Lung (tissue), 12 donors: ENCODE results near the gene RHEB. TPM values are rescaled to one million over a fixed set of nuclear protein-coding genes. Genes with fewer than 3 reads are reported as not detected.

Source experiments
- ATAC-seq: fragments of 200-7000 bp; cut with Tn5 transposase; one replicate; pipeline ENCODE4 v1.9.1; 2020; ENCODE audit warnings: moderate number of reproducible peaks; ENCODE audit not compliant: insufficient read depth, low FRiP score
- DNase-seq, 3 donors: peaks; one replicate each; pipeline ENCODE4 v3.0.0-alpha.2; 2013 to 2017
- H3K27ac ChIP-seq, 2 donors: one replicate each; pipeline ENCODE4 v1.5.1; 2013; ENCODE audit warnings: mild to moderate bottlenecking in 2 of 2, moderate library complexity in 2 of 2, control low read depth in 1 of 2, inconsistent platforms in 1 of 2, low read depth in 1 of 2, low read length in 1 of 2
- H3K27me3 ChIP-seq, 3 donors: one replicate each; pipeline ENCODE4 v1.5.1; 2013; ENCODE audit warnings: low read length in 2 of 3; ENCODE audit not compliant: control insufficient read depth in 3 of 3, insufficient read depth in 3 of 3
- H3K36me3 ChIP-seq, 4 donors: one replicate each; pipeline ENCODE4 v1.5.1; 2013; ENCODE audit warnings: low read length in 4 of 4, mild to moderate bottlenecking in 1 of 4, moderate library complexity in 1 of 4; ENCODE audit not compliant: control insufficient read depth in 4 of 4, insufficient read depth in 4 of 4
- H3K4me1 ChIP-seq, 5 donors: one replicate each; pipeline ENCODE4 v1.5.1; 2013; ENCODE audit warnings: low read length in 5 of 5, mild to moderate bottlenecking in 2 of 5, moderate library complexity in 1 of 5; ENCODE audit not compliant: control insufficient read depth in 5 of 5, insufficient read depth in 5 of 5
- H3K4me3 ChIP-seq: one replicate; pipeline ENCODE4 v1.5.1; 2013; ENCODE audit warnings: mild to moderate bottlenecking, control low read depth, moderate library complexity
- H3K9ac ChIP-seq, 2 donors: one replicate each; pipeline ENCODE4 v1.5.1; 2013; ENCODE audit warnings: low read length in 2 of 2, control low read depth in 1 of 2; ENCODE audit not compliant: insufficient read depth in 1 of 2
- H3K9me3 ChIP-seq, 4 donors: one replicate each; pipeline ENCODE4 v1.5.1; 2013; ENCODE audit warnings: low read length in 3 of 4, mild to moderate bottlenecking in 1 of 4, moderate library complexity in 1 of 4; ENCODE audit not compliant: control insufficient read depth in 4 of 4, insufficient read depth in 3 of 4
- WGBS, 2 donors: extraction: QIAGEN DNeasy Blood & Tissue Kit; methylation state at CpG; one replicate each; pipeline ENCODE4 v1.1.7; 2013; 5-methylcytosine and 5-hydroxymethylcytosine counted together
- polyA plus RNA-seq, 2 donors: library from polyadenylated mRNA; stranded (reverse); fragments of 200-250 nt; gene quantifications; one replicate each; pipeline ENCODE4 v1.2.1, GENCODE V29; 2013
- total RNA-seq, 2 donors: library from RNA; depleted of rRNA in 1 of 2; stranded (reverse); fragments of >200 nt in 1 of 2; gene quantifications; one replicate each; pipeline ENCODE4 v1.2.1, GENCODE V29; 2014 to 2021
- TF ChIP-seq, protein P1 (sequence below): IDR thresholded peaks from 2 replicates; pipeline ENCODE4 v1.5.1; 2012; ENCODE audit warnings: mild to moderate bottlenecking; ENCODE audit errors: control extremely low read depth, extremely low read depth
- donor health status: control.
- donor health status: control.
- donor health status: Bipolar disorder and iron deficiency.
- donor health status: healthy.
- donor health status: DM: yes; HTN: yes; CAD: no.

The RHEB gene
- total and polyA plus RNA-seq, 4 donors, result 65.6 to 117 (median 83.8) TPM

DNA sequence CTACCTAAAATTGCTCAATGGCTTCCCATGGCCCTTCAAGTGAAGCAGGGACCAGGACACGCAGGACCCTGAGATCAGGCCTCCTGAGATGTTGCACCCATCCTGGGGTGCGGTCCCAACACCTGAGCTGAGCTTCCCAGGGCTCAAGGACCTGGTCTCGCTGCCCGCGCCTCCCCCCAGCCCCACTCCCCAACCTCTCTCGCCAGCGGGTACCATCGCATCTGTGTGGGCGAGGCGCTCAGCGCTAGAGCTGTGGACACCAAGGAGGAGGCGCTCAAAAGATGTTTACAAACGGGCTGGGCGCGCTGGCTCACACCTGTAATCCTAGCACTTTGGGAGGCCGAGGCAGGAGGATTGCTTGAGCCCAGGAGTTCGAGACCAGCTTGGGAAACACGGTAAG is 72.4 kb downstream of the RHEB start:
- no peak for ATAC-seq
- TF ChIP-seq, protein P1, sequence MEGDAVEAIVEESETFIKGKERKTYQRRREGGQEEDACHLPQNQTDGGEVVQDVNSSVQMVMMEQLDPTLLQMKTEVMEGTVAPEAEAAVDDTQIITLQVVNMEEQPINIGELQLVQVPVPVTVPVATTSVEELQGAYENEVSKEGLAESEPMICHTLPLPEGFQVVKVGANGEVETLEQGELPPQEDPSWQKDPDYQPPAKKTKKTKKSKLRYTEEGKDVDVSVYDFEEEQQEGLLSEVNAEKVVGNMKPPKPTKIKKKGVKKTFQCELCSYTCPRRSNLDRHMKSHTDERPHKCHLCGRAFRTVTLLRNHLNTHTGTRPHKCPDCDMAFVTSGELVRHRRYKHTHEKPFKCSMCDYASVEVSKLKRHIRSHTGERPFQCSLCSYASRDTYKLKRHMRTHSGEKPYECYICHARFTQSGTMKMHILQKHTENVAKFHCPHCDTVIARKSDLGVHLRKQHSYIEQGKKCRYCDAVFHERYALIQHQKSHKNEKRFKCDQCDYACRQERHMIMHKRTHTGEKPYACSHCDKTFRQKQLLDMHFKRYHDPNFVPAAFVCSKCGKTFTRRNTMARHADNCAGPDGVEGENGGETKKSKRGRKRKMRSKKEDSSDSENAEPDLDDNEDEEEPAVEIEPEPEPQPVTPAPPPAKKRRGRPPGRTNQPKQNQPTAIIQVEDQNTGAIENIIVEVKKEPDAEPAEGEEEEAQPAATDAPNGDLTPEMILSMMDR, result no peak
- WGBS, 2 donors, result 95 to 97% methylated on average over 18 of the region's 18 CpGs

DNA sequence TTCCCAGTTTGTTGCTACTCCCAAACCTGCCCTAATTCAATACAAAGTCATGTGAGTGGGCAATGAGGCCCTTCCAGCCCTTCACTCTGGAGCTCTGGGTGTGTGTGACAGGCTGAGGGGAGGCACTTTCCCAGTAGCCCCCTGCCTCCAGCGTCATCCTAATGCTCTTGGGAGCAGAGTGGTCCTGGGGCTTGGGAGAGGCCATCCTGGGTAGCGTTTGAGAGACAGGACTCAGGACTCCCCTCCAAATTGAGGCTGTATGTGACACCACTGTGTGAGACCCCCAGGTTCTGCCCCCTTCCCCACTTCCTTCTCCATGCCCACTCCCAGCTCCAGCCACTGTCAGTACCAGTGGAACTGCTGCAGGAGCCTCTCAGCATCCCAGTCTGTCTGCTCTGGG is 73.3 kb downstream of the RHEB start:
- no peak for DNase-seq

More for the DNA sequence above, 72.4 kb downstream of the RHEB start:
- Histone ChIP-seq H3K4me3 (no peak overlapping the region), H3K36me3 (no peaks in the 10 kb centered on the region), H3K9ac (no peak overlapping the region), H3K27ac (no peak overlapping the region), H3K4me1 (peaks cover 0 to 6% (median 0%) of the 10 kb centered on the region in 5 donors), H3K9me3 (no peaks in the 10 kb centered on the region), H3K27me3 (peaks cover 0 to 2% (median 0%) of the 10 kb centered on the region in 3 donors)
- DNase-seq, result no peak

DNA sequence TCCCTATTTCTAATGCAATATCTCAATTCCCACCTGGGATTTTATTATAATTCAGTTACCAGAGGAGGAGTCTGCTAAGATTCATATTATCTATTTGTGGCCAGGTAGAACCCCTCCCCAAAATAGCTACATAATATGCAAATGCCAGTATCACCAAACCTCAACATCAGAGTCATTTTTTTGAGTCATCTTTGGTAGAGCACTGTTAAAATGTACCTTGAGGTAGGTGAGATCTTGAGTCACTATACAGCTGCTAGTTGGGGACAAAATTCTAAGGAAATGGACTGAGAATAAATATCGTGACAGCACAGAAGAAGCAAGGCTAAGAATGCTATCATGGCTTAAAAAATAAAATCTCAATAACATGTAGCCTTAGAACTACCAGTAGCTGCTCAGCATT is 75.1 kb downstream of the RHEB start:
- H3K27me3 ChIP-seq, result no peaks in the 10 kb centered on the region
- WGBS, 2 donors, result 87 to 93% methylated on average over 1 of the region's 1 CpG
- no peak overlapping the region for H3K4me3 ChIP-seq
- H3K9me3 ChIP-seq, result no peaks in the 10 kb centered on the region
- no peaks in the 10 kb centered on the region for H3K36me3 ChIP-seq
- TF ChIP-seq, protein P1, result no peak
- H3K4me1 ChIP-seq, result peaks cover 0 to 11% (median 2%) of the 10 kb centered on the region in 5 donors
- DNase-seq, result no peak
- ATAC-seq, result no peak
- no peak overlapping the region for H3K9ac ChIP-seq
- no peak overlapping the region for H3K27ac ChIP-seq

More for the DNA sequence above, 73.3 kb downstream of the RHEB start:
- TF ChIP-seq, protein P1, result no peak
- 92 to 96% methylated on average over 2 of the region's 2 CpGs for WGBS, 2 donors
- no peak overlapping the region for H3K9ac ChIP-seq
- no peak overlapping the region for H3K4me3 ChIP-seq
- H3K27me3 ChIP-seq, result no peaks in the 10 kb centered on the region
- H3K4me1 ChIP-seq, result peaks cover 0 to 6% (median 0%) of the 10 kb centered on the region in 5 donors
- no peaks in the 10 kb centered on the region for H3K9me3 ChIP-seq
- H3K36me3 ChIP-seq, result no peaks in the 10 kb centered on the region
- H3K27ac ChIP-seq, result no peak overlapping the region
- no peak for ATAC-seq
